ENCODE results near the gene GPC6.

GPC6 gene

GRCh38 chr13:94419304-94419924 lies 1192.8 kb downstream of the GPC6 start:
- H3K27ac ChIP-seq: no peak overlapping the region
- no peak for TF ChIP-seq ZFX (IDR thresholded peaks at IDR 0.05)
- no peak for TF ChIP-seq CTCF (conservative IDR thresholded peaks at IDR 0.05)

GRCh38 chr13:94419925-94420305 lies 1193.3 kb downstream of the GPC6 start:
- no peak overlapping the region for H3K27ac ChIP-seq
- TF ChIP-seq CTCF (conservative IDR thresholded peaks at IDR 0.05) (no peak), ZFX (IDR thresholded peaks at IDR 0.05) (no peak)

GRCh38 chr13:94427313-94427953 lies 1200.8 kb downstream of the GPC6 start:
- no peak for TF ChIP-seq CTCF (conservative IDR thresholded peaks at IDR 0.05)
- TF ChIP-seq ZFX (IDR thresholded peaks at IDR 0.05): no peak
- H3K27ac ChIP-seq: no peak overlapping the region

- H3K27ac ChIP-seq: no peak overlapping the region
- TF ChIP-seq ZFX (IDR thresholded peaks at IDR 0.05): no peak
- peak; percentile 28 for TF ChIP-seq CTCF (conservative IDR thresholded peaks at IDR 0.05)
Observed at GRCh38 chr13:94431574-94431973, 1205.0 kb downstream of the GPC6 start.

GRCh38 chr13:94431987-94432386 lies 1205.4 kb downstream of the GPC6 start:
- no peak overlapping the region for H3K27ac ChIP-seq
- no peak for TF ChIP-seq ZFX (IDR thresholded peaks at IDR 0.05)
- no peak for TF ChIP-seq CTCF (conservative IDR thresholded peaks at IDR 0.05)

- H3K27ac ChIP-seq: no peak overlapping the region
Observed at GRCh38 chr13:94433055-94433961, 1206.7 kb downstream of the GPC6 start.

More at GRCh38 chr13:94433055-94433961, 1206.7 kb downstream of the GPC6 start:
- TF ChIP-seq CTCF (conservative IDR thresholded peaks at IDR 0.05): no peak
- no peak for TF ChIP-seq ZFX (IDR thresholded peaks at IDR 0.05)
